GM21737 (cell line): ENCODE data around the gene AK9.

Experiments used
- ATAC-seq: cut with Tn5 transposase; IDR thresholded peaks from one replicate; pipeline ENCODE4 v1.9.1; 2021; ENCODE audit warnings: mild to moderate bottlenecking, moderate library complexity; ENCODE audit not compliant: unreplicated experiment

The AK9 gene

GRCh38 chr6:109485266-109485935, 205.6 kb downstream of the AK9 start:
- ATAC-seq = no peak

GRCh38 chr6:109484122-109484521, 206.9 kb downstream of the AK9 start:
- no peak for ATAC-seq

GRCh38 chr6:109483735-109484057, 207.3 kb downstream of the AK9 start:
- ATAC-seq = no peak

GRCh38 chr6:109482905-109483734, 207.9 kb downstream of the AK9 start, which contains the start of gene ZBTB24:
Gene ZBTB24, minus strand, starts transcription at chr6:109483219. Its CDS starts 1,193 bp downstream, at chr6:109482026.
- peak; percentile 86 for ATAC-seq

GRCh38 chr6:109480993-109481480, 210.0 kb downstream of the AK9 start:
- no peak for ATAC-seq

- no peak for ATAC-seq
Measured at GRCh38 chr6:109478841-109479624, 212.0 kb downstream of the AK9 start.

- ATAC-seq = no peak
Measured at GRCh38 chr6:109478222-109478805, 212.7 kb downstream of the AK9 start.

GRCh38 chr6:109477725-109478124, 213.3 kb downstream of the AK9 start:
- ATAC-seq = peak; percentile 54

- ATAC-seq = no peak
Measured at GRCh38 chr6:109477184-109477583, 213.8 kb downstream of the AK9 start.

- ATAC-seq = no peak
Measured at GRCh38 chr6:109475625-109476024, 215.4 kb downstream of the AK9 start.

GRCh38 chr6:109474995-109475394, 216.0 kb downstream of the AK9 start:
- no peak for ATAC-seq

- no peak for ATAC-seq
Measured at GRCh38 chr6:109473120-109473519, 217.9 kb downstream of the AK9 start.

- no peak for ATAC-seq
Measured at GRCh38 chr6:109472132-109472995, 218.6 kb downstream of the AK9 start.

GRCh38 chr6:109471105-109471810, 219.7 kb downstream of the AK9 start:
- no peak for ATAC-seq

GRCh38 chr6:109469591-109470189, 221.3 kb downstream of the AK9 start:
- ATAC-seq = no peak

GRCh38 chr6:109467696-109468095, 223.3 kb downstream of the AK9 start:
- ATAC-seq = no peak

- ATAC-seq = no peak
Measured at GRCh38 chr6:109466212-109466923, 224.6 kb downstream of the AK9 start.

GRCh38 chr6:109465772-109466171, 225.2 kb downstream of the AK9 start:
- ATAC-seq = no peak
